A549 (cell line): Measurements from ENCODE around the gene RHCG. TPM values are rescaled to one million over a fixed set of nuclear protein-coding genes. Genes with fewer than 3 reads are reported as not detected.
A peak's percentile ranks its signal among the peaks of the same experiment; 100 is the strongest.

Source experiments
- ATAC-seq, 2 experiments: fragments of 200-7000 bp in 1 of 2; fragments of >200 bp in 1 of 2; cut with Nextera tagmentation in 1 of 2; cut with Tn5 transposase in 1 of 2; 3 replicates each; pipeline versions ENCODE4 v1.8.0 to v1.9.1; 2018 to 2020; ENCODE audit warnings: mild to moderate bottlenecking in 1 of 2, moderate library complexity in 1 of 2
- CTCF ChIA-PET: fragments of 300-600 bp; sonication (Branson Sonifier 250); formaldehyde crosslinking; extraction: SDS; loops from one replicate; lab custom pipeline; 2021; ENCODE audit warnings: antibody characterized with exemption, inconsistent platforms; lab: Yijun Ruan, JAX
- POLR2A ChIA-PET: fragments of 350-600 bp; formaldehyde crosslinking; extraction: SDS; loops from one replicate; lab custom pipeline; 2021; ENCODE audit warnings: antibody characterized with exemption, inconsistent platforms; lab: Yijun Ruan, JAX
- DNase-seq, 2 experiments: peaks; one replicate each; pipeline versions ENCODE4 v3.0.0 to v3.0.0-alpha.2; 2011 to 2016; ENCODE audit warnings: low read depth in 1 of 2, low spot score in 1 of 2
- FAIRE-seq: peaks from 2 replicates; lab custom pipeline; 2011; peaks lifted over from hg19 to GRCh38; lab: Jason Lieb, UNC
- H3K27ac ChIP-seq, 2 experiments: fragments of >200 bp; sonication (Bioruptor Twin); formaldehyde crosslinking; 3 replicates each; pipeline ENCODE4 v1.5.1; 2016 to 2017
- H3K4me1 ChIP-seq: fragments of >200 bp; sonication (Bioruptor Twin); formaldehyde crosslinking; 3 replicates; pipeline ENCODE4 v1.6.1; 2016
- H3K4me2 ChIP-seq: fragments of >200 bp; sonication (Bioruptor Twin); formaldehyde crosslinking; 3 replicates; pipeline ENCODE4 v1.6.1; 2016
- H3K4me3 ChIP-seq: fragments of >200 bp; sonication (Bioruptor Twin); formaldehyde crosslinking; 3 replicates; pipeline ENCODE4 v1.5.1; 2016
- H3K9me3 ChIP-seq: fragments of >200 bp; sonication (Bioruptor Twin); formaldehyde crosslinking; 3 replicates; pipeline ENCODE4 v1.6.1; 2016
- ATOH8 ChIP-seq: fragments of 250-450 bp; sonication (Bioruptor Pico); IDR thresholded peaks from 2 replicates; pipeline ENCODE4 v1.5.0; 2020; ENCODE audit warnings: low read depth, mild to moderate bottlenecking, moderate library complexity
- CBX8 ChIP-seq: fragments of 200-600 bp; sonication (generic); IDR thresholded peaks from 2 replicates; pipeline ENCODE4 v1.6.1; 2016
- E2F6 ChIP-seq: IDR thresholded peaks from 2 replicates; pipeline ENCODE4 v1.6.1; 2012; ENCODE audit warnings: low read depth, borderline replicate concordance
- EHF ChIP-seq: fragments of 250-450 bp; sonication (Bioruptor Pico); IDR thresholded peaks from 2 replicates; pipeline ENCODE4 v1.5.0; 2020; ENCODE audit warnings: mild to moderate bottlenecking
- EP300 ChIP-seq, 2 experiments: fragments of >200 bp; sonication (Bioruptor Twin); formaldehyde crosslinking; IDR thresholded peaks; 2 replicates in 1 of 2; 3 replicates in 1 of 2; pipeline ENCODE4 v1.6.1; 2016 to 2017
- FOXS1 ChIP-seq: fragments of 250-450 bp; sonication (Bioruptor Pico); IDR thresholded peaks from 2 replicates; pipeline ENCODE4 v1.5.0; 2020; ENCODE audit warnings: mild to moderate bottlenecking, moderate library complexity
- GATA3 ChIP-seq: IDR thresholded peaks from 2 replicates; pipeline ENCODE4 v1.6.1; 2012; ENCODE audit warnings: borderline replicate concordance
- HDAC2 ChIP-seq: fragments of 200-600 bp; sonication (generic); IDR thresholded peaks from 2 replicates; pipeline ENCODE4 v1.6.1; 2016
- HEYL ChIP-seq: fragments of 250-450 bp; sonication (Bioruptor Pico); IDR thresholded peaks from 2 replicates; pipeline ENCODE4 v1.8.0; 2021; ENCODE audit warnings: mild to moderate bottlenecking, moderate library complexity
- HMGXB4 ChIP-seq: fragments of 250-450 bp; sonication (Bioruptor Pico); IDR thresholded peaks from 2 replicates; pipeline ENCODE4 v1.5.0; 2021; ENCODE audit warnings: mild to moderate bottlenecking, moderate library complexity, borderline replicate concordance
- HOXB13 ChIP-seq: fragments of 250-450 bp; sonication (Bioruptor Pico); IDR thresholded peaks from 2 replicates; pipeline ENCODE4 v1.5.0; 2020; ENCODE audit warnings: low read depth, mild to moderate bottlenecking, moderate library complexity
- JUNB ChIP-seq: fragments of >200 bp; sonication (Bioruptor Twin); formaldehyde crosslinking; IDR thresholded peaks from 2 replicates; pipeline ENCODE4 v1.6.1; 2016
- KDM5A ChIP-seq: fragments of 200-600 bp; sonication (generic); IDR thresholded peaks from 2 replicates; pipeline ENCODE4 v1.6.1; 2016; ENCODE audit warnings: antibody characterized with exemption, mild to moderate bottlenecking
- MAFK ChIP-seq: fragments of 450-650 bp; IDR thresholded peaks from 2 replicates; pipeline ENCODE4 v1.6.1; 2014; ENCODE audit not compliant: partially characterized antibody
- MAX ChIP-seq: IDR thresholded peaks from 2 replicates; pipeline ENCODE4 v1.6.1; 2012
- NFE2L2 ChIP-seq: fragments of 150-350 bp; conservative IDR thresholded peaks from 2 replicates; pipeline ENCODE4 v1.6.1; 2014; ENCODE audit warnings: low read length
- PHF8 ChIP-seq: fragments of 200-600 bp; sonication (generic); IDR thresholded peaks from 2 replicates; pipeline ENCODE4 v1.6.1; 2016; ENCODE audit warnings: low read depth, mild to moderate bottlenecking, antibody characterized with exemption, moderate library complexity, borderline replicate concordance
- POLR2A ChIP-seq: IDR thresholded peaks from 2 replicates; pipeline ENCODE4 v1.6.1; 2012; ENCODE audit warnings: mild to moderate bottlenecking, low read length
- POLR2AphosphoS2 ChIP-seq: conservative IDR thresholded peaks from 2 replicates; pipeline ENCODE4 v1.6.1; 2012; ENCODE audit warnings: low read length, improper control_type of control experiment, inconsistent platforms
- RAD21 ChIP-seq, 2 experiments: fragments of >200 bp in 1 of 2; sonication (Bioruptor Twin) in 1 of 2; formaldehyde crosslinking in 1 of 2; IDR thresholded peaks in 1 of 2; conservative IDR thresholded peaks in 1 of 2; 2 replicates in 1 of 2; 3 replicates in 1 of 2; pipeline ENCODE4 v1.6.1; 2012 to 2018; ENCODE audit warnings: inconsistent platforms in 1 of 2
- RARB ChIP-seq: fragments of 250-450 bp; sonication (Bioruptor Pico); IDR thresholded peaks from 2 replicates; pipeline ENCODE4 v1.8.0; 2021; ENCODE audit warnings: mild to moderate bottlenecking, moderate library complexity
- RCOR1 ChIP-seq: fragments of 150-350 bp; IDR thresholded peaks from 2 replicates; pipeline ENCODE4 v1.6.1; 2014; ENCODE audit warnings: antibody characterized with exemption, low read length, low read depth
- SREBF2 ChIP-seq: fragments of 450-650 bp; IDR thresholded peaks from 2 replicates; pipeline ENCODE4 v1.6.1; 2014; ENCODE audit warnings: mild to moderate bottlenecking, moderate library complexity
- TP53 ChIP-seq: fragments of 250-450 bp; sonication (Bioruptor Pico); IDR thresholded peaks from 2 replicates; pipeline ENCODE4 v1.5.0; 2021; ENCODE audit warnings: mild to moderate bottlenecking, moderate library complexity
- ZFP36 ChIP-seq: fragments of 450-650 bp; IDR thresholded peaks from 2 replicates; pipeline ENCODE4 v1.6.1; 2014; ENCODE audit warnings: borderline replicate concordance; ENCODE audit not compliant: partially characterized antibody
- ZSCAN20 ChIP-seq: fragments of 250-450 bp; sonication (Bioruptor Pico); IDR thresholded peaks from 2 replicates; pipeline ENCODE4 v1.8.0; 2022; ENCODE audit warnings: mild to moderate bottlenecking, moderate library complexity
- WGBS: methylation state at CpG from one replicate; pipeline ENCODE4 v1.1.6; 2017; ENCODE audit errors: missing lambda C conversion rate; 5-methylcytosine and 5-hydroxymethylcytosine counted together
- polyA plus RNA-seq, 4 experiments: library from polyadenylated mRNA; depleted of rRNA in 3 of 4; stranded (reverse); fragments of >200 nt; fragmentation: RNase III in 1 of 4; extraction: RNeasy Plus Mini Kit Qiagen cat#74134 plus additional on column Dnase treatment in 1 of 4; gene quantifications; 2 replicates in 3 of 4; 3 replicates in 1 of 4; pipeline ENCODE4 v1.2.3, GENCODE V29; 2011 to 2017

Gene RHCG
- polyA plus RNA-seq, 2 of the 4 experiments (the other 2 are of a cell fraction) = 3.6 to 11.0 TPM

- ATAC-seq = no peak
- CTCF ChIA-PET = interaction anchor here (1.1 to 6.2 kb wide), 2 partner anchors 52 to 78 kb away, joined by 5 to 70 read pairs; partner anchors contain the start of gene TICRR
- no peak for DNase-seq
- Histone ChIP-seq H3K4me2 (peak overlapping the region; percentile 73), H3K27ac (peak overlapping the region; percentile 80 to 88), H3K9me3 (no peaks in the 10 kb centered on the region), H3K4me1 (peaks cover 44% of the 10 kb centered on the region), H3K4me3 (no peak overlapping the region; the same call in 2 of the 3 replicates)
- peak; percentile 95 for FAIRE-seq
- WGBS = 65% methylated on average over 1 of the region's 1 CpG
- POLR2A ChIA-PET = no interaction called here
- no peak for TF ChIP-seq ATOH8 (CRISPR knock-in tag)
- TF ChIP-seq MAFK = no peak
- TF ChIP-seq ZSCAN20 (CRISPR knock-in tag) = no peak
- no peak for TF ChIP-seq CBX8
- TF ChIP-seq PHF8 = no peak
- TF ChIP-seq HDAC2 = no peak
- TF ChIP-seq TP53 (CRISPR knock-in tag) = no peak
- TF ChIP-seq HOXB13 (CRISPR knock-in tag) = no peak
- no peak for TF ChIP-seq FOXS1 (CRISPR knock-in tag)
- TF ChIP-seq NFE2L2 = no peak
- no peak for TF ChIP-seq RAD21 (conservative IDR thresholded peaks at IDR 0.05 in 1 of 2, IDR thresholded peaks at IDR 0.05 in 1 of 2)
- TF ChIP-seq GATA3 = no peak
- TF ChIP-seq RARB (CRISPR knock-in tag) = no peak
These were observed 848 bp upstream of the RHCG start for GRCh38 chr15:89497231-89497630.

GRCh38 chr15:89495638-89496145 lies 691 bp downstream of the RHCG start:
- TF ChIP-seq HEYL (CRISPR knock-in tag) (no peak), HMGXB4 (CRISPR knock-in tag) (no peak), MAX (no peak), POLR2AphosphoS2 (no peak), E2F6 (no peak), ZSCAN20 (CRISPR knock-in tag) (no peak), ZFP36 (no peak), POLR2A (no peak), MAFK (no peak), EP300 (IDR thresholded peaks at IDR 0.05) (no peak), KDM5A (no peak), SREBF2 (no peak), JUNB (no peak), RCOR1 (no peak), EHF (CRISPR knock-in tag) (no peak), NFE2L2 (no peak)
- H3K27ac ChIP-seq = peak overlapping the region; percentile 80 to 88
- no peaks in the 10 kb centered on the region for H3K9me3 ChIP-seq
- peak overlapping the region; percentile 51 for H3K4me3 ChIP-seq
- no peak for ATAC-seq
- H3K4me1 ChIP-seq = peaks cover 44% of the 10 kb centered on the region
- H3K4me2 ChIP-seq = peak overlapping the region; percentile 73
- no peak for DNase-seq
- WGBS = 87% methylated on average over 10 of the region's 10 CpGs
- ChIA-PET POLR2A (no interaction called here), CTCF (interaction anchor here (0.6 to 9.2 kb wide), 41 partner anchors 8 to 1554 kb away, joined by 3 to 132 read pairs (median 6); partner anchors contain the start of gene TICRR)
- no peak for FAIRE-seq
